HG03342 (cell line): ENCODE measurements around the gene GPAT3.
"Not testable (repeated sequence)": the region's sequence is repeated elsewhere in the genome, so short reads cannot be mapped to it uniquely, and the experiment has no call there.

Experiments
- ATAC-seq: cut with Tn5 transposase; IDR thresholded peaks from one replicate; pipeline ENCODE4 v1.9.1; 2021; ENCODE audit warnings: mild to moderate bottlenecking, moderate library complexity; ENCODE audit not compliant: unreplicated experiment

Gene GPAT3

GRCh38 chr4:83535520-83536361, at the start of gene GPAT3:
Gene GPAT3, plus strand, starts transcription at chr4:83536108. Its CDS starts 515 bp downstream, at chr4:83536623.
- peak; percentile 64 for ATAC-seq

- no peak for ATAC-seq
Observed at GRCh38 chr4:83486457-83487129, 49.3 kb upstream of the GPAT3 start.

GRCh38 chr4:83489711-83490326, 46.1 kb upstream of the GPAT3 start:
- no peak for ATAC-seq

GRCh38 chr4:83490876-83491450, 44.9 kb upstream of the GPAT3 start:
- peak; percentile 81 for ATAC-seq

- ATAC-seq = not testable (repeated sequence)
Observed at GRCh38 chr4:83496085-83496917, 39.6 kb upstream of the GPAT3 start.

- no peak for ATAC-seq
Observed at GRCh38 chr4:83498187-83498586, 37.7 kb upstream of the GPAT3 start.

- ATAC-seq = not testable (repeated sequence)
Observed at GRCh38 chr4:83501671-83502070, 34.2 kb upstream of the GPAT3 start.

GRCh38 chr4:83503974-83504373, 31.9 kb upstream of the GPAT3 start:
- no peak for ATAC-seq

- ATAC-seq = no peak
Observed at GRCh38 chr4:83504503-83504902, 31.4 kb upstream of the GPAT3 start.

GRCh38 chr4:83504996-83505395, 30.9 kb upstream of the GPAT3 start:
- ATAC-seq = no peak

GRCh38 chr4:83509156-83509585, 26.7 kb upstream of the GPAT3 start:
- ATAC-seq = not testable (repeated sequence)

- no peak for ATAC-seq
Observed at GRCh38 chr4:83510442-83510841, 25.5 kb upstream of the GPAT3 start.

GRCh38 chr4:83516042-83516772, 19.7 kb upstream of the GPAT3 start:
- ATAC-seq = no peak

GRCh38 chr4:83522239-83522638, 13.7 kb upstream of the GPAT3 start:
- ATAC-seq = no peak

GRCh38 chr4:83527671-83528070, 8.2 kb upstream of the GPAT3 start:
- no peak for ATAC-seq

- ATAC-seq = peak; percentile 9
Observed at GRCh38 chr4:83536362-83537272, 709 bp downstream of the GPAT3 start.

- no peak for ATAC-seq
Observed at GRCh38 chr4:83542225-83542624, 6.3 kb downstream of the GPAT3 start.

- ATAC-seq = no peak
Observed at GRCh38 chr4:83546786-83547185, 10.9 kb downstream of the GPAT3 start.
